B cell (primary cell): ENCODE data around the gene SLC32A1. TPM values are rescaled to one million over a fixed set of nuclear protein-coding genes. Genes with fewer than 3 reads are reported as not detected.

Source experiments
- ATAC-seq: fragments of 200-7000 bp; cut with Tn5 transposase; one replicate; pipeline ENCODE4 v1.10.0; 2021; ENCODE audit warnings: low read depth, mild to moderate bottlenecking, moderate number of reproducible peaks, moderate library complexity
- CTCF ChIA-PET: fragments of 350-600 bp; sonication (Branson Sonifier 250); formaldehyde crosslinking; loops from one replicate; lab custom pipeline; 2021; ENCODE audit warnings: antibody characterized with exemption, inconsistent platforms; lab: Charles Lee
- POLR2A ChIA-PET: fragments of 350-600 bp; sonication (Branson Sonifier 250); formaldehyde crosslinking; loops from one replicate; lab custom pipeline; 2021; ENCODE audit warnings: antibody characterized with exemption; lab: Charles Lee
- DNase-seq: peaks from one replicate; pipeline ENCODE4 v3.0.0; 2013
- H2AFZ ChIP-seq: 2 replicates; pipeline ENCODE4 v1.6.1; 2012; ENCODE audit warnings: mild to moderate bottlenecking, low read depth, low read length; ENCODE audit not compliant: insufficient read depth, poor library complexity, severe bottlenecking
- H3K27ac ChIP-seq, 2 donors: 1 replicate in 1 of 2; 2 replicates in 1 of 2; pipeline ENCODE4 v1.5.1; 2012 to 2013; ENCODE audit warnings: low read length in 2 of 2, mild to moderate bottlenecking in 2 of 2, moderate library complexity in 1 of 2
- H3K27me3 ChIP-seq, 4 experiments: fragments of 200-600 bp in 1 of 4; sonication (generic) in 1 of 4; replicated peaks in 1 of 4; 1 replicate in 2 of 4; 2 replicates in 2 of 4; pipeline versions ENCODE4 v1.6.1 to v1.7.0; 2013 to 2016; ENCODE audit warnings: low read length in 3 of 4, mild to moderate bottlenecking in 2 of 4, mixed read lengths in 1 of 4, moderate library complexity in 1 of 4; ENCODE audit not compliant: insufficient read depth in 4 of 4, control insufficient read depth in 3 of 4; ENCODE audit errors: control extremely low read depth in 1 of 4
- H3K36me3 ChIP-seq, 2 experiments: replicated peaks in 1 of 2; 1 replicate in 1 of 2; 2 replicates in 1 of 2; pipeline versions ENCODE4 v1.6.1 to v1.7.1; 2013; ENCODE audit warnings: low read length in 1 of 2; ENCODE audit not compliant: insufficient read depth in 2 of 2, control insufficient read depth in 1 of 2; ENCODE audit errors: control extremely low read depth in 1 of 2, extremely low read depth in 1 of 2
- H3K4me1 ChIP-seq, 2 donors: fragments of 200-600 bp in 1 of 2; sonication (generic) in 1 of 2; 1 replicate in 1 of 2; 2 replicates in 1 of 2; pipeline versions ENCODE4 v1.5.1 to v1.6.1; 2013 to 2017; ENCODE audit warnings: low read length in 2 of 2; ENCODE audit not compliant: control insufficient read depth in 2 of 2, insufficient read depth in 2 of 2
- H3K4me2 ChIP-seq: replicated peaks from 2 replicates; pipeline ENCODE3; 2012; ENCODE audit warnings: mild to moderate bottlenecking, low read depth, low read length; ENCODE audit not compliant: poor library complexity, severe bottlenecking
- H3K4me3 ChIP-seq, 5 experiments: fragments of 200-600 bp in 1 of 5; sonication (generic) in 1 of 5; 1 replicate in 3 of 5; 2 replicates in 2 of 5; pipeline versions ENCODE4 v1.5.1 to v1.7.0; 2011 to 2016; ENCODE audit warnings: low read length in 4 of 5, mild to moderate bottlenecking in 4 of 5, low read depth in 2 of 5, control low read depth in 1 of 5, moderate library complexity in 1 of 5; ENCODE audit not compliant: insufficient read depth in 1 of 5; ENCODE audit errors: control extremely low read depth in 1 of 5, extremely low read depth in 1 of 5
- H3K79me2 ChIP-seq: fragments of 200-600 bp; sonication (generic); one replicate; pipeline ENCODE4 v1.6.0; 2016; ENCODE audit warnings: low read length; ENCODE audit not compliant: control insufficient read depth, insufficient read depth
- H3K9ac ChIP-seq: fragments of 200-600 bp; sonication (generic); 2 replicates; pipeline ENCODE4 v1.6.1; 2017; ENCODE audit warnings: mild to moderate bottlenecking, low read length, moderate library complexity
- H3K9me3 ChIP-seq, 3 donors: one replicate each; pipeline versions ENCODE4 v1.6.1 to v1.7.1; 2013; ENCODE audit warnings: low read length in 2 of 3; ENCODE audit not compliant: control insufficient read depth in 2 of 3, insufficient read depth in 1 of 3; ENCODE audit errors: control extremely low read depth in 1 of 3
- H4K20me1 ChIP-seq: 2 replicates; pipeline ENCODE4 v1.6.0; 2012; ENCODE audit warnings: mild to moderate bottlenecking, low read length; ENCODE audit not compliant: insufficient read depth, control insufficient read depth, poor library complexity, severe bottlenecking
- H3K27ac Mint-ChIP-seq: one replicate; pipeline ENCODE4 v1.8.0; 2021; ENCODE audit warnings: mixed read lengths
- H3K27me3 Mint-ChIP-seq: one replicate; pipeline ENCODE4 v1.8.0; 2021; ENCODE audit warnings: mixed read lengths
- H3K4me1 Mint-ChIP-seq: one replicate; pipeline ENCODE4 v1.8.0; 2021; ENCODE audit warnings: mixed read lengths
- H3K4me3 Mint-ChIP-seq: one replicate; pipeline ENCODE4 v1.8.0; 2021; ENCODE audit warnings: mixed read lengths
- H3K9me3 Mint-ChIP-seq: one replicate; pipeline ENCODE4 v1.8.0; 2022; ENCODE audit warnings: mixed read lengths; ENCODE audit not compliant: insufficient read depth
- EZH2 ChIP-seq: IDR thresholded peaks from 2 replicates; pipeline ENCODE4 v1.6.1; 2012; ENCODE audit warnings: borderline replicate concordance, low read depth, mild to moderate bottlenecking, moderate library complexity, low read length; ENCODE audit not compliant: insufficient read depth, poor library complexity, severe bottlenecking
- WGBS: methylation state at CpG from one replicate; pipeline ENCODE4 v1.1.5; 2013; ENCODE audit warnings: missing lambda C conversion rate; ENCODE audit not compliant: insufficient coverage; 5-methylcytosine and 5-hydroxymethylcytosine counted together
- intact Hi-C: fragments of 100-400 bp; cut with micrococcal nuclease; formaldehyde crosslinking; loops from one replicate; pipeline ENCODE4 v1.10.0; 2022
- polyA plus RNA-seq: library from polyadenylated mRNA; depleted of rRNA; stranded (reverse); fragments of >200 nt; gene quantifications from 2 replicates; pipeline ENCODE4 v1.2.3, GENCODE V29; 2012
- total RNA-seq, 2 donors: library from RNA; stranded (reverse); fragments of 120-200 nt in 1 of 2; gene quantifications; 1 replicate in 1 of 2; 2 replicates in 1 of 2; pipeline versions ENCODE4 v1.2.3 to v1.2.4, GENCODE V29; 2013 to 2022
- TF ChIP-seq, protein P1 (sequence below): fragments of 200-600 bp; IDR thresholded peaks from one replicate; pipeline ENCODE4 v1.8.0; 2022; ENCODE audit warnings: antibody characterized with exemption, mild to moderate bottlenecking

The SLC32A1 gene
- total and polyA plus RNA-seq, 2 donors (not counting 1 experiment from before 2014, with no cell fraction given), result not detected

DNA sequence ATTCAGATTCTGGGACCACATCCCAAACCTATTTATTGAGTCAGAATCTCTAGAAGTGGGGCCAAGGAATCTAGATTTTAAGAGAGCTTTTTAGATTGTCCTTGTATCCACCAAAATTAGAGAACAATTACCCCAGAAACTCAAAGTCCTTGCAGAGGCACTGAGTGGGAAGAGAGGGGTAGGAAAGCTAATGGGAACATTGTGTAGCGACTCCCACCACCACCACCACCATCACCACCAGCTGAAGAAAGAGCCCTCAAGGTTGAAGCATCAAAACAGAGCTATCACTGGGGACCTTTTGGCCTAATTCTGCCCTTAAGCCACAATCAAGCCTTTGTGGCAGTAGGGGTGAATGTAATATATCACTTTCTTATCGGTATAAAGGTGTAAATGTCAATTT, 39.0 kb upstream of the SLC32A1 start:
- H3K27me3 ChIP-seq, result peaks cover 0 to 39% (median 21%) of the 10 kb centered on the region in 4 experiments
- H2AFZ ChIP-seq, result no peak overlapping the region
- no peak for TF ChIP-seq EZH2
- TF ChIP-seq, protein P1, sequence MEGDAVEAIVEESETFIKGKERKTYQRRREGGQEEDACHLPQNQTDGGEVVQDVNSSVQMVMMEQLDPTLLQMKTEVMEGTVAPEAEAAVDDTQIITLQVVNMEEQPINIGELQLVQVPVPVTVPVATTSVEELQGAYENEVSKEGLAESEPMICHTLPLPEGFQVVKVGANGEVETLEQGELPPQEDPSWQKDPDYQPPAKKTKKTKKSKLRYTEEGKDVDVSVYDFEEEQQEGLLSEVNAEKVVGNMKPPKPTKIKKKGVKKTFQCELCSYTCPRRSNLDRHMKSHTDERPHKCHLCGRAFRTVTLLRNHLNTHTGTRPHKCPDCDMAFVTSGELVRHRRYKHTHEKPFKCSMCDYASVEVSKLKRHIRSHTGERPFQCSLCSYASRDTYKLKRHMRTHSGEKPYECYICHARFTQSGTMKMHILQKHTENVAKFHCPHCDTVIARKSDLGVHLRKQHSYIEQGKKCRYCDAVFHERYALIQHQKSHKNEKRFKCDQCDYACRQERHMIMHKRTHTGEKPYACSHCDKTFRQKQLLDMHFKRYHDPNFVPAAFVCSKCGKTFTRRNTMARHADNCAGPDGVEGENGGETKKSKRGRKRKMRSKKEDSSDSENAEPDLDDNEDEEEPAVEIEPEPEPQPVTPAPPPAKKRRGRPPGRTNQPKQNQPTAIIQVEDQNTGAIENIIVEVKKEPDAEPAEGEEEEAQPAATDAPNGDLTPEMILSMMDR, result no peak
- no peaks in the 10 kb centered on the region for H3K9me3 ChIP-seq
- DNase-seq (no peak), ATAC-seq (no peak)
- intact Hi-C loops, result no loop called here
- H3K27ac ChIP-seq, result no peak overlapping the region
- ChIA-PET CTCF (no interaction called here), POLR2A (no interaction called here)
- H3K9me3 Mint-ChIP-seq, result no peaks in the 10 kb centered on the region
- H3K4me3 Mint-ChIP-seq, result no peak overlapping the region
- H4K20me1 ChIP-seq, result no peaks in the 10 kb centered on the region
- no peaks in the 10 kb centered on the region for H3K4me1 Mint-ChIP-seq
- no peak overlapping the region for H3K27ac Mint-ChIP-seq
- no peak overlapping the region for H3K4me2 ChIP-seq
- H3K4me1 ChIP-seq, result no peaks in the 10 kb centered on the region
- no peaks in the 10 kb centered on the region for H3K79me2 ChIP-seq
- peaks cover 73% of the 10 kb centered on the region for H3K27me3 Mint-ChIP-seq
- H3K9ac ChIP-seq, result no peak overlapping the region
- WGBS, result no CpG with 5 or more reads among the region's 2 CpGs
- no peaks in the 10 kb centered on the region for H3K36me3 ChIP-seq
- no peak overlapping the region for H3K4me3 ChIP-seq

DNA sequence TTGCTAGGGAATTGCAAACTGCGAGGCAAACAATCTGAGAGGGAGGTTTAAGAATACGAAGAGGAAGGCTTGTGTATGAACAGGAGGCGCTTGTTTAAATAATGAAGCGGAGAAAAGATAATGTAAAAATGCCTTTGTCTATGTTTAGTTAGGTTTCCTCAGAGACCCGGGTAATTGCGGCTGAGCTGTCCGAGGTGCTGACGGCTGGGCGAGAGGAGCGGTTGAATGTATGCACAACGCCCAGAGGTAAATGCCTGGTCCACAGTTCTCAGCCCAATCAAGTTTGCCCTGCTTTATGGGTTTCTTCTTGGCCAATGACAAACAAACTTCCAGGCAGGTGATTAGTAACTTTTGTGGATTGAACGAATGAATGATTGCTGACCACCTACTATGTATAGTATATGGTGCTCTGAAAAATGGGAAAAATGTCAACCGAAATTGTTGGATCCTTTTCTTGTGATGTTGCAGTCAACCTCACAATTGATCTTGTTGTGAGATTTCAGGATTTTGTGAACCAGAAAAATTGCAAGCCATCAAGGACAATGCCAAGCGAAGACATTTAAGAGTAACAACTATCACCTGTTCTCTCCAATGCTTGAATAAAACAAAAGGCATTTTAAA, 38.3 kb upstream of the SLC32A1 start:
- POLR2A ChIA-PET, result no interaction called here
- H3K79me2 ChIP-seq, result no peaks in the 10 kb centered on the region
- no peak overlapping the region for H2AFZ ChIP-seq
- CTCF ChIA-PET, result no interaction called here
- H3K4me2 ChIP-seq, result no peak overlapping the region
- no peak overlapping the region for H3K27ac Mint-ChIP-seq
- no peaks in the 10 kb centered on the region for H4K20me1 ChIP-seq
- H3K9me3 ChIP-seq, result no peaks in the 10 kb centered on the region
- DNase-seq (peak; percentile 36), ATAC-seq (no peak)
- intact Hi-C loops, result no loop called here
- no peaks in the 10 kb centered on the region for H3K36me3 ChIP-seq
- no peak overlapping the region for H3K4me3 Mint-ChIP-seq
- H3K27me3 Mint-ChIP-seq, result peaks cover 70% of the 10 kb centered on the region
- H3K27ac ChIP-seq, result no peak overlapping the region
- H3K9me3 Mint-ChIP-seq, result no peaks in the 10 kb centered on the region
- H3K4me1 Mint-ChIP-seq, result no peaks in the 10 kb centered on the region
- no peaks in the 10 kb centered on the region for H3K4me1 ChIP-seq
- H3K4me3 ChIP-seq, result no peak overlapping the region
- 6% methylated on average over 11 of the region's 14 CpGs for WGBS
- H3K9ac ChIP-seq, result no peak overlapping the region
- TF ChIP-seq, protein P1, result no peak
- TF ChIP-seq EZH2, result no peak
- H3K27me3 ChIP-seq, result peaks cover 0 to 42% (median 19%) of the 10 kb centered on the region in 4 experiments
